ENCODE measurements around the gene GPATCH1. TPM values are rescaled to one million over a fixed set of nuclear protein-coding genes. Genes with fewer than 3 reads are reported as not detected.

The GPATCH1 gene
- polyA plus RNA-seq, 1 donor from 2014 or later = 11.5 TPM

- Histone ChIP-seq H3K27ac (ENCODE audit: low read length) (no peak overlapping the region), H3K9me3 (ENCODE audit: low read length) (no peaks in the 10 kb centered on the region), H3K79me2 (replicated peaks; ENCODE audit: insufficient read depth, low read length) (no peaks in the 10 kb centered on the region), H3K36me3 (ENCODE audit: insufficient read depth, low read length) (no peaks in the 10 kb centered on the region), H3K27me3 (ENCODE audit: insufficient read depth, low read depth, low read length) (no peaks in the 10 kb centered on the region), H3K4me3 (ENCODE audit: low read length) (no peak overlapping the region), H3K4me2 (ENCODE audit: low read length) (no peak overlapping the region), H2AFZ (ENCODE audit: low read depth, low read length) (no peak overlapping the region), H3K9ac (ENCODE audit: low read length) (no peak overlapping the region), H3F3A (ENCODE audit: insufficient read depth, low read length, poor library complexity, severe bottlenecking) (no peaks in the 10 kb centered on the region), H3K9me2 (ENCODE audit: insufficient read depth, low read length) (no peaks in the 10 kb centered on the region), H4K20me1 (ENCODE audit: insufficient read depth) (no peaks in the 10 kb centered on the region)
- no peak for TF ChIP-seq REST (IDR thresholded peaks at IDR 0.05; ENCODE audit: borderline replicate concordance)
- TF ChIP-seq, protein P1, sequence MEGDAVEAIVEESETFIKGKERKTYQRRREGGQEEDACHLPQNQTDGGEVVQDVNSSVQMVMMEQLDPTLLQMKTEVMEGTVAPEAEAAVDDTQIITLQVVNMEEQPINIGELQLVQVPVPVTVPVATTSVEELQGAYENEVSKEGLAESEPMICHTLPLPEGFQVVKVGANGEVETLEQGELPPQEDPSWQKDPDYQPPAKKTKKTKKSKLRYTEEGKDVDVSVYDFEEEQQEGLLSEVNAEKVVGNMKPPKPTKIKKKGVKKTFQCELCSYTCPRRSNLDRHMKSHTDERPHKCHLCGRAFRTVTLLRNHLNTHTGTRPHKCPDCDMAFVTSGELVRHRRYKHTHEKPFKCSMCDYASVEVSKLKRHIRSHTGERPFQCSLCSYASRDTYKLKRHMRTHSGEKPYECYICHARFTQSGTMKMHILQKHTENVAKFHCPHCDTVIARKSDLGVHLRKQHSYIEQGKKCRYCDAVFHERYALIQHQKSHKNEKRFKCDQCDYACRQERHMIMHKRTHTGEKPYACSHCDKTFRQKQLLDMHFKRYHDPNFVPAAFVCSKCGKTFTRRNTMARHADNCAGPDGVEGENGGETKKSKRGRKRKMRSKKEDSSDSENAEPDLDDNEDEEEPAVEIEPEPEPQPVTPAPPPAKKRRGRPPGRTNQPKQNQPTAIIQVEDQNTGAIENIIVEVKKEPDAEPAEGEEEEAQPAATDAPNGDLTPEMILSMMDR (IDR thresholded peaks at IDR 0.05; ENCODE audit: poor library complexity, severe bottlenecking) = no peak
- TF ChIP-seq EZH2 (IDR thresholded peaks at IDR 0.05; ENCODE audit: borderline replicate concordance, insufficient read depth, low read length, poor library complexity, severe bottlenecking) = no peak
- no peak for TF ChIP-seq MXI1 (conservative IDR thresholded peaks at IDR 0.05; ENCODE audit: poor library complexity, severe bottlenecking)
- TF ChIP-seq EP300 (conservative IDR thresholded peaks at IDR 0.05; ENCODE audit: poor library complexity, severe bottlenecking) = no peak
- TF ChIP-seq POLR2AphosphoS5 (IDR thresholded peaks at IDR 0.05) = no peak
- TF ChIP-seq TAF1 (IDR thresholded peaks at IDR 0.05; ENCODE audit: low read depth) = no peak
- no peak for TF ChIP-seq SMC3 (conservative IDR thresholded peaks at IDR 0.05; ENCODE audit: poor library complexity)
- TF ChIP-seq RAD21 (conservative IDR thresholded peaks at IDR 0.05) = no peak
Measured at GRCh38 chr19:33118643-33119042, 37.7 kb downstream of the GPATCH1 start.

DNA sequence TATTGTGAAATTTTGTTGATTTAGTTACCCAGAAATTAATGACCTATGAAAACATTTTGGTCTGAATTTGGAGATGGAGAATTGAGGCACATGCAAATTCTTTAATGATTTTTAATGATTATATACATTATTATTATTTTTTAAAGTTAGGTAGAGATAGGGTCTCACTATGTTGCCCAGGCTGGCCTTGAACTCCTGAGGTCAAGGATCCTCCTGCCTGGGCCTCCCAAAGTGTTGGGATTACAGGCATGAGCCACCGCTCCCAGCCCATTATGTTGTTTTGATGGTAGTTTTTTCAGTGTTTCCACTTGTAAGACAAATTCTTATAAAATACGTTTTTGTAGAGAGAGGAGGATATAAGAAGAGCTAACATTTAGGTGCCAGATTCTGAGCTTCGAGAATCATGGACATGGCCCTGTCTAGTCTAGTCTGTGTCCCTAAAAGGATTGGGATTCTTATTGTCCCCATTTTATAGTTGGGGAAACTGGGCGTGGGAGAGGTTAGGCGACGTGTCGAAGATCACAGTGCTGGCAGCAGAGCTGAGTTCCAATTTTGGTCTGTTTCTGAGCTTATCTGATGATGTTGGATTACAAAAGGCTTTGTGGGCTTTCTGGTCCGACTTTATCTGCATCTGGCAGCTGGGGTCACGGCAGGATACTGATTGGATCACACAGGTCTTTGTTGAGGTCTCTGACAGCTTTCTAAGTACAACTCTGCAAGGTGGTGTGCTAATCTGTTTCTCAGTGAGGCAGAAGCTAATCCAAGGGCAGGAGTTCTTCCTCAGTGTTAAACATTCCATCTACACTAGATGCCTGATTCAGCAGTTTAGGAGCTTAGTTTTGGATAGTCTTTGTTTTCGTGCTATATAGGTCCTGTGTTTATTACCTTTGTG, 43.5 kb downstream of the GPATCH1 start:
- no peak overlapping the region for H3K4me2 ChIP-seq (ENCODE audit: low read length)
- no peak overlapping the region for H2AFZ ChIP-seq (ENCODE audit: low read depth, low read length)
- H3K27ac ChIP-seq (ENCODE audit: low read length) = no peak overlapping the region
- no peaks in the 10 kb centered on the region for H3F3A ChIP-seq (ENCODE audit: insufficient read depth, low read length, poor library complexity, severe bottlenecking)
- no peaks in the 10 kb centered on the region for H3K27me3 ChIP-seq (ENCODE audit: insufficient read depth, low read depth, low read length)
- H3K4me3 ChIP-seq (ENCODE audit: low read length) = no peak overlapping the region
- H3K9me3 ChIP-seq (ENCODE audit: low read length) = no peaks in the 10 kb centered on the region
- no peaks in the 10 kb centered on the region for H3K36me3 ChIP-seq (ENCODE audit: insufficient read depth, low read length)
- H3K9ac ChIP-seq (ENCODE audit: low read length) = no peak overlapping the region
- no peaks in the 10 kb centered on the region for H4K20me1 ChIP-seq (ENCODE audit: insufficient read depth)
- H3K9me2 ChIP-seq (ENCODE audit: insufficient read depth, low read length) = no peaks in the 10 kb centered on the region
- no peaks in the 10 kb centered on the region for H3K79me2 ChIP-seq (replicated peaks; ENCODE audit: insufficient read depth, low read length)
- TF ChIP-seq RAD21 (conservative IDR thresholded peaks at IDR 0.05) (no peak), POLR2AphosphoS5 (IDR thresholded peaks at IDR 0.05) (no peak), MXI1 (conservative IDR thresholded peaks at IDR 0.05; ENCODE audit: poor library complexity, severe bottlenecking) (no peak), REST (IDR thresholded peaks at IDR 0.05; ENCODE audit: borderline replicate concordance) (no peak), EP300 (conservative IDR thresholded peaks at IDR 0.05; ENCODE audit: poor library complexity, severe bottlenecking) (no peak), EZH2 (IDR thresholded peaks at IDR 0.05; ENCODE audit: borderline replicate concordance, insufficient read depth, low read length, poor library complexity, severe bottlenecking) (no peak), SMC3 (conservative IDR thresholded peaks at IDR 0.05; ENCODE audit: poor library complexity) (no peak), TAF1 (IDR thresholded peaks at IDR 0.05; ENCODE audit: low read depth) (no peak)
- TF ChIP-seq, protein P1 (IDR thresholded peaks at IDR 0.05; ENCODE audit: poor library complexity, severe bottlenecking) = no peak
